ENCODE data around the gene CGB5.
"Not testable (repeated sequence)": the region's sequence is repeated elsewhere in the genome, so short reads cannot be mapped to it uniquely, and the experiment has no call there.

Gene CGB5

GRCh38 chr19:49038111-49038510 lies 5.5 kb upstream of the CGB5 start:
- not testable (repeated sequence) for H3K9me3 ChIP-seq (ENCODE audit: control insufficient read depth, low read length); H3K27ac ChIP-seq (ENCODE audit: insufficient read depth, low read depth, low read length, poor library complexity, severe bottlenecking); H3K27me3 ChIP-seq (ENCODE audit: control insufficient read depth, insufficient read depth, low read length, poor library complexity, severe bottlenecking); H3K4me1 ChIP-seq (ENCODE audit: control insufficient read depth, insufficient read depth, low read length); H3K36me3 ChIP-seq (ENCODE audit: control insufficient read depth, insufficient read depth, low read length); H3K4me3 ChIP-seq (ENCODE audit: insufficient read depth, low read depth, low read length)
- 95 to 98% methylated on average over 6 of the region's 8 CpGs for WGBS, 2 experiments

GRCh38 chr19:49038557-49039276 lies 4.9 kb upstream of the CGB5 start:
- WGBS, 2 experiments = 86 to 90% methylated on average over 26 of the region's 26 CpGs
- H3K9me3 ChIP-seq (ENCODE audit: control insufficient read depth, low read length); H3K36me3 ChIP-seq (ENCODE audit: control insufficient read depth, insufficient read depth, low read length); H3K4me3 ChIP-seq (ENCODE audit: insufficient read depth, low read depth, low read length); H3K27ac ChIP-seq (ENCODE audit: insufficient read depth, low read depth, low read length, poor library complexity, severe bottlenecking); H3K4me1 ChIP-seq (ENCODE audit: control insufficient read depth, insufficient read depth, low read length); H3K27me3 ChIP-seq (ENCODE audit: control insufficient read depth, insufficient read depth, low read length, poor library complexity, severe bottlenecking): not testable (repeated sequence)

- not testable (repeated sequence) for H3K4me1 ChIP-seq (ENCODE audit: control insufficient read depth, insufficient read depth, low read length); H3K9me3 ChIP-seq (ENCODE audit: control insufficient read depth, low read length); H3K27me3 ChIP-seq (ENCODE audit: control insufficient read depth, insufficient read depth, low read length, poor library complexity, severe bottlenecking); H3K36me3 ChIP-seq (ENCODE audit: control insufficient read depth, insufficient read depth, low read length); H3K27ac ChIP-seq (ENCODE audit: insufficient read depth, low read depth, low read length, poor library complexity, severe bottlenecking); H3K4me3 ChIP-seq (ENCODE audit: insufficient read depth, low read depth, low read length)
- WGBS, 2 experiments = 75 to 95% methylated on average over 7 to 9 of the region's 9 CpGs
Observed at GRCh38 chr19:49039736-49040135, 3.9 kb upstream of the CGB5 start.

- Histone ChIP-seq H3K27ac (ENCODE audit: insufficient read depth, low read depth, low read length, poor library complexity, severe bottlenecking) (no peak overlapping the region), H3K27me3 (ENCODE audit: control insufficient read depth, insufficient read depth, low read length, poor library complexity, severe bottlenecking) (no peaks in the 10 kb centered on the region), H3K9me3 (ENCODE audit: control insufficient read depth, low read length) (no peaks in the 10 kb centered on the region), H3K36me3 (ENCODE audit: control insufficient read depth, insufficient read depth, low read length) (no peaks in the 10 kb centered on the region), H3K4me3 (ENCODE audit: insufficient read depth, low read depth, low read length) (no peak overlapping the region), H3K4me1 (ENCODE audit: control insufficient read depth, insufficient read depth, low read length) (no peaks in the 10 kb centered on the region)
- 83 to 84% methylated on average over 17 of the region's 17 CpGs for WGBS, 2 experiments
Observed at GRCh38 chr19:49042177-49042576, 1.5 kb upstream of the CGB5 start.

- H3K4me3 ChIP-seq (ENCODE audit: insufficient read depth, low read depth, low read length); H3K36me3 ChIP-seq (ENCODE audit: control insufficient read depth, insufficient read depth, low read length); H3K9me3 ChIP-seq (ENCODE audit: control insufficient read depth, low read length); H3K27ac ChIP-seq (ENCODE audit: insufficient read depth, low read depth, low read length, poor library complexity, severe bottlenecking); H3K27me3 ChIP-seq (ENCODE audit: control insufficient read depth, insufficient read depth, low read length, poor library complexity, severe bottlenecking); H3K4me1 ChIP-seq (ENCODE audit: control insufficient read depth, insufficient read depth, low read length): not testable (repeated sequence)
- 91 to 93% methylated on average over 1 of the region's 4 CpGs for WGBS, 2 experiments
Observed at GRCh38 chr19:49042666-49043065, 982 bp upstream of the CGB5 start.

GRCh38 chr19:49049011-49049410 lies 5.4 kb downstream of the CGB5 start, which contains the start of gene CGB8:
Gene CGB8 (minus strand): TSS chr19:49049111. CDS start chr19:49048739, 372 bp downstream.
- not testable (repeated sequence) for H3K4me1 ChIP-seq (ENCODE audit: control insufficient read depth, insufficient read depth, low read length); H3K9me3 ChIP-seq (ENCODE audit: control insufficient read depth, low read length); H3K27me3 ChIP-seq (ENCODE audit: control insufficient read depth, insufficient read depth, low read length, poor library complexity, severe bottlenecking); H3K4me3 ChIP-seq (ENCODE audit: insufficient read depth, low read depth, low read length); H3K27ac ChIP-seq (ENCODE audit: insufficient read depth, low read depth, low read length, poor library complexity, severe bottlenecking); H3K36me3 ChIP-seq (ENCODE audit: control insufficient read depth, insufficient read depth, low read length)
- WGBS, 2 experiments = 79 to 83% methylated on average over 10 of the region's 12 CpGs

- not testable (repeated sequence) for H3K27ac ChIP-seq (ENCODE audit: insufficient read depth, low read depth, low read length, poor library complexity, severe bottlenecking); H3K4me3 ChIP-seq (ENCODE audit: insufficient read depth, low read depth, low read length); H3K27me3 ChIP-seq (ENCODE audit: control insufficient read depth, insufficient read depth, low read length, poor library complexity, severe bottlenecking); H3K9me3 ChIP-seq (ENCODE audit: control insufficient read depth, low read length); H3K36me3 ChIP-seq (ENCODE audit: control insufficient read depth, insufficient read depth, low read length); H3K4me1 ChIP-seq (ENCODE audit: control insufficient read depth, insufficient read depth, low read length)
- 65% methylated on average over 2 of the region's 4 CpGs; no CpG with 5 or more reads in 1 of the 2 experiments for WGBS, 2 experiments
Observed at GRCh38 chr19:49049834-49050233, 6.2 kb downstream of the CGB5 start.

GRCh38 chr19:49050376-49051033 lies 6.9 kb downstream of the CGB5 start:
- WGBS, 2 experiments = 82 to 84% methylated on average over 24 of the region's 24 CpGs
- not testable (repeated sequence) for H3K4me1 ChIP-seq (ENCODE audit: control insufficient read depth, insufficient read depth, low read length); H3K9me3 ChIP-seq (ENCODE audit: control insufficient read depth, low read length); H3K27me3 ChIP-seq (ENCODE audit: control insufficient read depth, insufficient read depth, low read length, poor library complexity, severe bottlenecking); H3K27ac ChIP-seq (ENCODE audit: insufficient read depth, low read depth, low read length, poor library complexity, severe bottlenecking); H3K4me3 ChIP-seq (ENCODE audit: insufficient read depth, low read depth, low read length); H3K36me3 ChIP-seq (ENCODE audit: control insufficient read depth, insufficient read depth, low read length)

- Histone ChIP-seq H3K4me3 (ENCODE audit: insufficient read depth, low read depth, low read length) (peak overlapping the region; percentile 36), H3K27me3 (ENCODE audit: control insufficient read depth, insufficient read depth, low read length, poor library complexity, severe bottlenecking) (peaks cover 63% of the 10 kb centered on the region), H3K9me3 (ENCODE audit: control insufficient read depth, low read length) (no peaks in the 10 kb centered on the region), H3K27ac (ENCODE audit: insufficient read depth, low read depth, low read length, poor library complexity, severe bottlenecking) (no peak overlapping the region), H3K4me1 (ENCODE audit: control insufficient read depth, insufficient read depth, low read length) (peaks cover 12% of the 10 kb centered on the region), H3K36me3 (ENCODE audit: control insufficient read depth, insufficient read depth, low read length) (no peaks in the 10 kb centered on the region)
- WGBS, 2 experiments = 2% methylated on average over 63 of the region's 63 CpGs
Observed at GRCh38 chr19:49056101-49056901, 12.7 kb downstream of the CGB5 start.

- Histone ChIP-seq H3K4me3 (ENCODE audit: insufficient read depth, low read depth, low read length) (peak overlapping the region; percentile 36), H3K4me1 (ENCODE audit: control insufficient read depth, insufficient read depth, low read length) (peaks cover 12% of the 10 kb centered on the region), H3K27me3 (ENCODE audit: control insufficient read depth, insufficient read depth, low read length, poor library complexity, severe bottlenecking) (peaks cover 66% of the 10 kb centered on the region)
- not testable (repeated sequence) for H3K27ac ChIP-seq (ENCODE audit: insufficient read depth, low read depth, low read length, poor library complexity, severe bottlenecking); H3K36me3 ChIP-seq (ENCODE audit: control insufficient read depth, insufficient read depth, low read length); H3K9me3 ChIP-seq (ENCODE audit: control insufficient read depth, low read length)
- 14% methylated on average over 34 of the region's 34 CpGs for WGBS, 2 experiments
Observed at GRCh38 chr19:49056902-49057596, 13.4 kb downstream of the CGB5 start.
